Hepatocyte (in vitro differentiated cells): ENCODE measurements around the gene WDR31. TPM values are rescaled to one million over a fixed set of nuclear protein-coding genes. Genes with fewer than 3 reads are reported as not detected.
A peak's percentile ranks its signal among the peaks of the same experiment; 100 is the strongest.

ENCODE experiments used
- DNase-seq: peaks from one replicate; pipeline ENCODE4 v3.0.0-alpha.2; 2016; ENCODE audit warnings: low spot score
- H2AFZ ChIP-seq: fragments of 200-600 bp; sonication (generic); 2 replicates; pipeline ENCODE4 v1.6.0; 2016; ENCODE audit warnings: antibody characterized with exemption, mild to moderate bottlenecking
- H3K27ac ChIP-seq: fragments of 200-600 bp; sonication (generic); 2 replicates; pipeline ENCODE4 v1.5.1; 2016; ENCODE audit warnings: mild to moderate bottlenecking
- H3K27me3 ChIP-seq: fragments of 200-600 bp; sonication (generic); 2 replicates; pipeline ENCODE4 v1.6.1; 2016
- H3K36me3 ChIP-seq: fragments of 200-600 bp; sonication (generic); replicated peaks from 2 replicates; pipeline ENCODE4 v1.5.1; 2016; ENCODE audit warnings: low read depth; ENCODE audit not compliant: insufficient read depth
- H3K4me1 ChIP-seq: fragments of 200-600 bp; sonication (generic); 2 replicates; pipeline ENCODE4 v1.5.1; 2016; ENCODE audit warnings: mild to moderate bottlenecking, moderate library complexity; ENCODE audit not compliant: insufficient read depth
- H3K4me2 ChIP-seq: fragments of 200-600 bp; sonication (generic); 2 replicates; pipeline ENCODE4 v1.6.0; 2016
- H3K4me3 ChIP-seq: fragments of 200-600 bp; sonication (generic); 2 replicates; pipeline ENCODE4 v1.5.1; 2016; ENCODE audit warnings: mild to moderate bottlenecking
- H3K79me2 ChIP-seq: fragments of 200-600 bp; sonication (generic); 2 replicates; pipeline ENCODE4 v1.6.0; 2017; ENCODE audit warnings: mild to moderate bottlenecking
- H3K9me2 ChIP-seq: fragments of 200-600 bp; sonication (generic); replicated peaks from 2 replicates; pipeline ENCODE4 v1.6.0; 2017; ENCODE audit warnings: mild to moderate bottlenecking; ENCODE audit not compliant: insufficient read depth
- H3K9me3 ChIP-seq: fragments of 200-600 bp; sonication (generic); 2 replicates; pipeline ENCODE4 v1.5.1; 2016; ENCODE audit warnings: low read depth, mild to moderate bottlenecking
- H4K20me1 ChIP-seq: fragments of 200-600 bp; sonication (generic); 2 replicates; pipeline ENCODE4 v1.6.0; 2016; ENCODE audit warnings: mild to moderate bottlenecking; ENCODE audit not compliant: insufficient read depth, poor library complexity, severe bottlenecking
- EZH2 ChIP-seq: fragments of 200-600 bp; sonication (generic); IDR thresholded peaks from 2 replicates; pipeline ENCODE4 v1.6.1; 2016; ENCODE audit warnings: antibody characterized with exemption, mild to moderate bottlenecking, borderline replicate concordance
- EZH2phosphoT487 ChIP-seq: fragments of 200-600 bp; sonication (generic); IDR thresholded peaks from one replicate; pipeline ENCODE4 v1.6.1; 2018; ENCODE audit warnings: antibody characterized with exemption, mild to moderate bottlenecking, low read depth, moderate library complexity; ENCODE audit not compliant: unreplicated experiment, severe bottlenecking
- WGBS: methylation state at CpG from one replicate; pipeline ENCODE4 v1.1.6; 2016; ENCODE audit warnings: low lambda C conversion rate; ENCODE audit errors: missing lambda C conversion rate; 5-methylcytosine and 5-hydroxymethylcytosine counted together
- polyA plus RNA-seq: library from polyadenylated mRNA; unstranded; fragments of >200 nt; fragmentation: Nextera tagmentation; extraction: Ambion mirVana; gene quantifications from 2 replicates; pipeline ENCODE4 v1.2.1, GENCODE V29; 2016
- total RNA-seq: library from RNA; depleted of rRNA; stranded (reverse); fragments of >200 nt; gene quantifications from 2 replicates; pipeline ENCODE4 v1.2.3, GENCODE V29; 2014
- TF ChIP-seq, protein P1 (sequence below): fragments of 200-600 bp; sonication (generic); IDR thresholded peaks from 2 replicates; pipeline ENCODE4 v1.5.1; 2016; ENCODE audit warnings: antibody characterized with exemption, mild to moderate bottlenecking; ENCODE audit not compliant: poor library complexity

Gene WDR31
- total and polyA plus RNA-seq, 2 experiments from 2014 or later: 1.3 to 1.4 TPM

DNA sequence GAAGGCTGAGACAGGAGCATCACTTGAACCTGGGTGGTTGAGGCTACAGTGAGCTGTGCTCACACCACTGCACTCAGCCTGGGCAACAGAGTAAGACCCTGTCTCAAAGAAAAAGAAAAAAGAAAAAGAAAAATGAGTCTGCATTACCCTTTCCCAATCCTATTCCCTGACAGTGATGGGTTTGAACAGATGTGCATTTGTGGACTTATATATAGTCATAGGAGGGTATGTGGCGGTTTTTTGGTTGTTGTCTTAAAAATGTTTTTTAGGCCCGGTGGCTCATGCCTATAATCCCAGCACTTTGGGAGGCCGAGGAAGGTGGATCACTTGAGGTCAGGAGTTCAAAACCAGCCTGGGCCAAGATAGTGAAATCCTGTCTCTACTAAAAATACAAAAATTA is 23.3 kb upstream of the WDR31 start:
- no peak for DNase-seq
- TF ChIP-seq, protein P1, sequence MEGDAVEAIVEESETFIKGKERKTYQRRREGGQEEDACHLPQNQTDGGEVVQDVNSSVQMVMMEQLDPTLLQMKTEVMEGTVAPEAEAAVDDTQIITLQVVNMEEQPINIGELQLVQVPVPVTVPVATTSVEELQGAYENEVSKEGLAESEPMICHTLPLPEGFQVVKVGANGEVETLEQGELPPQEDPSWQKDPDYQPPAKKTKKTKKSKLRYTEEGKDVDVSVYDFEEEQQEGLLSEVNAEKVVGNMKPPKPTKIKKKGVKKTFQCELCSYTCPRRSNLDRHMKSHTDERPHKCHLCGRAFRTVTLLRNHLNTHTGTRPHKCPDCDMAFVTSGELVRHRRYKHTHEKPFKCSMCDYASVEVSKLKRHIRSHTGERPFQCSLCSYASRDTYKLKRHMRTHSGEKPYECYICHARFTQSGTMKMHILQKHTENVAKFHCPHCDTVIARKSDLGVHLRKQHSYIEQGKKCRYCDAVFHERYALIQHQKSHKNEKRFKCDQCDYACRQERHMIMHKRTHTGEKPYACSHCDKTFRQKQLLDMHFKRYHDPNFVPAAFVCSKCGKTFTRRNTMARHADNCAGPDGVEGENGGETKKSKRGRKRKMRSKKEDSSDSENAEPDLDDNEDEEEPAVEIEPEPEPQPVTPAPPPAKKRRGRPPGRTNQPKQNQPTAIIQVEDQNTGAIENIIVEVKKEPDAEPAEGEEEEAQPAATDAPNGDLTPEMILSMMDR: no peak
- TF ChIP-seq EZH2phosphoT487 (no peak), EZH2 (no peak)
- peaks cover 6% of the 10 kb centered on the region for H3K4me1 ChIP-seq
- no peak overlapping the region for H3K4me3 ChIP-seq
- 90% methylated on average over 3 of the region's 3 CpGs for WGBS
- no peaks in the 10 kb centered on the region for H4K20me1 ChIP-seq
- H3K9me3 ChIP-seq: no peaks in the 10 kb centered on the region
- H3K4me2 ChIP-seq: no peak overlapping the region
- no peak overlapping the region for H2AFZ ChIP-seq
- no peak overlapping the region for H3K27ac ChIP-seq
- H3K36me3 ChIP-seq: no peaks in the 10 kb centered on the region
- H3K79me2 ChIP-seq: no peaks in the 10 kb centered on the region
- H3K9me2 ChIP-seq: no peaks in the 10 kb centered on the region
- no peaks in the 10 kb centered on the region for H3K27me3 ChIP-seq

DNA sequence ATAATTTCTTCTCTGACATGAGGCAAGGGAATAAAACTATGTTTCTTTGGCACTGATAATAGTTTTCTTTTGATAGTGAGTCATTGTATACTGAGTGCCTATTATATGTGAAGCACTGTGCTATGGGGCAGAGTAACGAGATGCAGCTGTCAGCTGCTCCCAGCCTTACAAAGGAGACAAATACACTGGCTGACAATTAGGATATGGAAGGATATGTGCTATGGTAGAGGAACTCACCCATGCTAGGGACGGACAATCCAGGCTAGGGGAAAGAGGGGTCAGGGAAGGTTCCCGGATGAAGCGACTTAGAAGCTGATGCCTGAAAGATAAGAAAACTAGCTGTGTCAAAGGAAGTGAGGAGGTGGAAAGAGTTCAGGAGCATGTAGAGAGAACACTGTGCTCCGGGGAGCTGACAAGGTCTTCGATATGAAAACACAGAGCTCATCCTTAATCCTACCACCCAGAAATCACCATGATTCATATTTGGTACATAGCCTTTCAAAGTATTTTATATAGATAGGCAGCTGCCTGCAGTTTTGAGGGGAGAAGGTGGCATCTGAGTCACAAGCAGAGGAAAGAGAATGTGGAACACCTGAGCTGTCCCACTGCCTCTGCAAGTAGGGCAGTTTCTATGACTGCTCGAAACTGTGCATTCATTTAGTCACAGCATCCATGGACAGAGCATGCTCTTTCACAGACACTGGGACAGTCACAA is 21.4 kb upstream of the WDR31 start:
- H3K27ac ChIP-seq: peak overlapping the region; percentile 2
- peak overlapping the region; percentile 33 for H3K4me2 ChIP-seq
- H3K9me2 ChIP-seq: no peaks in the 10 kb centered on the region
- TF ChIP-seq, protein P1: no peak
- TF ChIP-seq EZH2phosphoT487 (no peak), EZH2 (no peak)
- H3K9me3 ChIP-seq: no peaks in the 10 kb centered on the region
- WGBS: 56% methylated on average over 7 of the region's 7 CpGs
- H3K79me2 ChIP-seq: no peaks in the 10 kb centered on the region
- no peaks in the 10 kb centered on the region for H3K27me3 ChIP-seq
- H2AFZ ChIP-seq: no peak overlapping the region
- H4K20me1 ChIP-seq: no peaks in the 10 kb centered on the region
- H3K4me3 ChIP-seq: no peak overlapping the region
- no peaks in the 10 kb centered on the region for H3K36me3 ChIP-seq
- no peak for DNase-seq
- H3K4me1 ChIP-seq: peaks cover 6% of the 10 kb centered on the region

DNA sequence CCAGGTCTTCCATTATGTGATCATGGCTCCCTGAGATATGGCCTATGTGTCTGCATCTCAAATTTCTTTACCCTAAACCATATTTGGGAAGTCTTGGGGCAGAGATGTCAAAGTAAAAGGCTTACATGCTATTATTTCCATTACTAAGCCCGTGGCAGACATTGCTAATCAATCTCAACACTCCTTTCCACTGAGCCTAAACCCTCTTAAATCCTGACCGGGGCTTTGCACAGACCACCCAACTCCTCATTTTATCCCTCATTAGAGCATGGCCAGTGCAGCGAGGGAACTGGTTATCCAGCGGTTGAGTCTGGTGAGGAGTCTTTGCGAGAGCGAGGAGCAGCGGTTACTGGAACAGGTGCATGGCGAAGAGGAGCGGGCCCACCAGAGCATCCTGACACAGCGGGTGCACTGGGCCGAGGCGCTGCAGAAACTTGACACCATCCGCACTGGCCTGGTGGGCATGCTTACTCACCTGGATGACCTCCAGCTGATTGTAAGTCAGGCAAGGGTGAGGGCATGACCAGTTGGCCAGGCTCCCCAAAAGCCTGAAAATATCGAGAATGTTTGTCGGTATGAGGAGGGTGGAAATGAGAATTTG is 20.3 kb upstream of the WDR31 start:
- H3K27ac ChIP-seq: no peak overlapping the region
- H3K9me3 ChIP-seq: no peaks in the 10 kb centered on the region
- H3K9me2 ChIP-seq: no peaks in the 10 kb centered on the region
- no peak overlapping the region for H3K4me3 ChIP-seq
- H2AFZ ChIP-seq: no peak overlapping the region
- no peaks in the 10 kb centered on the region for H3K79me2 ChIP-seq
- 92% methylated on average over 15 of the region's 15 CpGs for WGBS
- TF ChIP-seq, protein P1: no peak
- TF ChIP-seq EZH2phosphoT487 (no peak), EZH2 (no peak)
- no peak for DNase-seq
- peaks cover 6% of the 10 kb centered on the region for H3K4me1 ChIP-seq
- no peak overlapping the region for H3K4me2 ChIP-seq
- no peaks in the 10 kb centered on the region for H3K36me3 ChIP-seq
- no peaks in the 10 kb centered on the region for H3K27me3 ChIP-seq
- H4K20me1 ChIP-seq: no peaks in the 10 kb centered on the region
